Left forelimb (tissue), 1 donor: ENCODE results near the gene GPR78.

Source experiments
- DNase-seq: peaks from one replicate; pipeline ENCODE4 v3.0.0-alpha.2; 2018; ENCODE audit warnings: low spot score

GPR78 gene

DNA sequence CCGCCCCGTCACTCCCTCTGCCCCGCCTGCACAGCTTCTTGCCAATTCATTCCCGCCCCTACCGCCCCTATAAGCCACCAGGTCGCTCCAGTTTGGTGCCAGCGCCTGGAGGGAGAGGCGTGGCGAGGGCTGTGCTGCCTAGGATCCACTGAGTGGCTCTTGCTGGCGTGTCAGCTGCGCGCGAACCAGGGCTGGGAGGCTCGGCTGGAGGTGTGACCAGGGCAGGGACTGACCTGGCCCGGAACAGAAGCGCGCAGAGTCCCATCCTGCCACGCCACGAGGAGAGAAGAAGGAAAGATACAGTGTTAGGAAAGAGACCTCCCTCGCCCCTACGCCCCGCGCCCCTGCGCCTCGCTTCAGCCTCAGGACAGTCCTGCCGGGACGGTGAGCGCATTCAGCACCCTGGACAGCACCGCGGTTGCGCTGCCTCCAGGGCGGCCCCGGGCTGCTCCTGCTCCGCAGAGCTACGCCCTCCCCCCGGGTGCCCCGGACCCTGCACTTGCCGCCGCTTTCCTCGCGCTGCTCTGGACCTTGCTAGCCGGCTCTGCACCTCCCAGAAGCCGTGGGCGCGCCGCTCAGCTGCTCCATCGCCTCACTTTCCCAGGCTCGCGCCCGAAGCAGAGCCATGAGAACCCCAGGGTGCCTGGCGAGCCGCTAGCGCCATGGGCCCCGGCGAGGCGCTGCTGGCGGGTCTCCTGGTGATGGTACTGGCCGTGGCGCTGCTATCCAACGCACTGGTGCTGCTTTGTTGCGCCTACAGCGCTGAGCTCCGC is at the start of gene GPR78:
Gene GPR78 (plus strand): TSS at position 72 of the 773 bp plus-strand sequence. CDS start 591 bp downstream, at position 663.
- peak; percentile 81 for DNase-seq

- DNase-seq, result no peak
These were observed 47.9 kb upstream of the GPR78 start for GRCh38 chr4:8532245-8532781.

- no peak for DNase-seq
These were observed 46.8 kb upstream of the GPR78 start for GRCh38 chr4:8533274-8533865.

- no peak for DNase-seq
These were observed 46.1 kb upstream of the GPR78 start for GRCh38 chr4:8534129-8534528.

- DNase-seq, result no peak
These were observed 45.6 kb upstream of the GPR78 start for GRCh38 chr4:8534611-8535010.

GRCh38 chr4:8536467-8536866 is 43.7 kb upstream of the GPR78 start:
- no peak for DNase-seq

DNA sequence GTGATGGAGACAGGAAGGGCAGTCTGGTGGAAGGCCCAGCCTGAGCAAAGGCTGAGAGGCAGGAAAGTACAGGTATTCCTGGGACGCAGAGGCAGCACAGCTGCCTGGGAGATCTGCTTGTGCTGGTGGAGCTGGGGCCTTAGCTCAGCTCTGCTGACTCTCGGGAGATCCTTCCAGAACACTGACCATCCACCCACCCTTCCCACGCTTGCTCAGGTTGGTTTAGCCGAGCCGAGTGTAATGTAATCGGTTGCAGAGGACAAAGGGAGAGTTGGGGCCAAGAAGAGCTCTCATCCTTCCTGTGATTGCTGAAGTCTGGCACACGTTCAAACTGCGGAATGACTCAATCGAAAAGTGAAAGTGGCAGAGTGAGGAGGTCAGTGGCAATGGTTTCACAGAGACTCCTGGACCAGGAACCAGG is 43.1 kb upstream of the GPR78 start:
- no peak for DNase-seq

- no peak for DNase-seq
These were observed 42.0 kb upstream of the GPR78 start for GRCh38 chr4:8538076-8538702.

DNA sequence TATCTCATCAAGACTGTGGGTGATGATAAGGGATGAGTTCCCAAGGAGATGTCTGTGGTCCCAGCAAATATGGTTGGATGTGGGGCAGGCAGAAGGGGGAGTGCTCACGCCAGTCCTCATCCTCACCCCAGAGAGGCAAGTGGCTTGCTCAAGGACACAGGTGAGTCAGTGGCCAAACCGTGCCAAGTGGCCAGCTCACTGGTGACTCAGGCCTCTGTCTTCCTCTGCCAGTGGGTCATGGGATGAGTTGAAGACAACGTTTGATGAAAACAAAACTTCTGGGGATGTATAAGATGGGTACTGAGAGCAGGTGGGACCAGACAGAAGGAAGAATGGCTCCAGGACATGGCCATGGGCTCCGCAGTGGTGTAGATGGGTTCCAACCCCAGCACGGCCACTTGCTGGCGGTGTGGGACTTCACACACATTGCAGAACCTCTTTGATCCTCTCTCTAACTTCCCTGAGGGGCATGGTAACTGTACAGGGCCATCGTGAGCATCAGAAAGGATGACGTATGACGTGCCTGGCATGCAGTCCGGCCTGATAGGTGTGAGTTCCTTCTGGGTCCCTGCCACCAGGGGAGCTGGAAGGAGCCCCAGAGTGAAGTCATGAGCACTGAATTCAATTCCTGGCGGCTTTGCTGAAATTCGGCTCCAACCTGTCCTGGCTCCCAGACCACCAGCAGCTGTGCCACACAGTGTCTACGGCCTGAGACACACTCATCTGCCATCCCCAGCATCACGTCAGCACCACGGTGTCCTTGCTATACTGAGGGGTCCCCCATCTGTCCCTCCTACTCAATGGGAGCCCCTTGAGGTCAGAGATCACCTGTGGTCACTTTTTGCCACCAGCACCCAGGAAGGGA is 41.3 kb upstream of the GPR78 start:
- DNase-seq, result no peak

- DNase-seq, result no peak
These were observed 40.5 kb upstream of the GPR78 start for GRCh38 chr4:8539661-8540060.

- no peak for DNase-seq
These were observed 40.1 kb upstream of the GPR78 start for GRCh38 chr4:8540072-8540471.

- DNase-seq, result no peak
These were observed 39.6 kb upstream of the GPR78 start for GRCh38 chr4:8540586-8540985.

GRCh38 chr4:8540991-8541390 is 39.2 kb upstream of the GPR78 start:
- no peak for DNase-seq

DNA sequence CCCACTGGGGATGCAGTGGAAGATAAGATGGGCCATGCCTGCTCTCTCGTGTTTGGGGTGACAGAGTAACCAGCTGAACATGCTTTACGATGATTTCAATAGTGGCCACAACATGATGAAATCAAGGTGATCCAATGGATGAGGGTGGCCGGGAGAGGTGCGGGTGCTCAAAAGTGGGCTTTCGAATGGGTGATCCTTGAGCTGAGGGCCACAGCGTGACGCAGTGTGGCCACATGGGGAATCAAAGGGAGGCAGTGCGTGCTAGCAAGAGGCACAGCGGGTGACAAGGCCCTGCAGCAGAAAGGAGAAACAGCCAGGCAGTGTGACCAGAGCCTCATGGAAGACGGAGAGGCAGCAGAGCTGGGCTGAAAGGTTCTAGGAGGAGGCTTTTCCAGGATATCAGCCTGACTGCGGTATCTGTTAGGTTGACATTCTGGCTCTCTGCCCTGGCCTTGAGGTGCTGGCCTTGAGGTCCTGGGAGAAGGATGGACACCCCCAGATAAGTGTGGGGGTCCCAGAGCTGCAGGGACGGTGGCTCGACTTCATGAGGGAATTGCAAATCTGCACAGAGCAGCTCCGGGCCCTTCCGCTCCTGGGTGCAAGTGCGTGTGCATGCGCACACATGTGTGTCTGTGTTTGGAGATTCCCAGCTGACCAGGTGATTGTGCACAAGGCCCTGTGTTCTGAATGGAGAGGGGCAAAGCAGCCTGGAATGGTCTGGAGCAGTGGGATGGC is 38.0 kb upstream of the GPR78 start:
- no peak for DNase-seq

- no peak for DNase-seq
These were observed 37.2 kb upstream of the GPR78 start for GRCh38 chr4:8542776-8543525.

GRCh38 chr4:8543623-8544022 is 36.6 kb upstream of the GPR78 start:
- DNase-seq, result no peak

GRCh38 chr4:8544282-8544681 is 35.9 kb upstream of the GPR78 start:
- no peak for DNase-seq

DNA sequence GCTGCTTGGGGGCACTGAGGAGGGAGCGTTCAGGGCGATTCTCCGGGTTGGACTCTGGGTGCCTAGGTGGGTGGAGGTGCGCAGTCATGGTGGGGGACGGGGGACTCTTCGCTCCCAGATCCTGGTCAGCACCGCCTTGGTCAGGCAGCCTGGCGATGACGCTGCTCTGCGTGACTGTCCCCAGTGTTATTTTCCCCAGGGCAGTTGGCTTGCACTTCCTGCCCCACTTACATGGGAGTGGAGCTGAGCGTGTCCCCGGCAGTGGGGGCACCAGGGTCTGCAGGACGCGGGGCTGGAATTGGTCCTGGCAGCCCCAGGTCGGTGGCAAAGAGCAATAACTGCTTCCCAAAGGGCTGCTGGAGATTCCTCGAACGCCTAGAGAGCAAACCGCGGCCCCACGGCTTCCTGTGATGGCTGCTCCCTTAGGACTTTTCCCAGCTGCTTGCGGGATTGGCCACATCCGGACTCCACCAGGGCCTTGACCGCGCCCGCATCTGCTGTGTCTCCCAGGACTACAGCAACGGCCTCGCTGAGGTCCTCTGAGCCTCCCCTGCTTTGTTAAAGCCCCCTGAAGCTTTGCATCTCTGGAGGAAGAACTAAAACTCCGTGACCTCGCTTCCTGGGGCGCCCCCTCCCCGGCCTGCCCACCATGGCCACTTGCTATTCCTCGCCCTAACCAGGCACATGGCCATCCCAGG is 35.3 kb upstream of the GPR78 start:
- no peak for DNase-seq

DNA sequence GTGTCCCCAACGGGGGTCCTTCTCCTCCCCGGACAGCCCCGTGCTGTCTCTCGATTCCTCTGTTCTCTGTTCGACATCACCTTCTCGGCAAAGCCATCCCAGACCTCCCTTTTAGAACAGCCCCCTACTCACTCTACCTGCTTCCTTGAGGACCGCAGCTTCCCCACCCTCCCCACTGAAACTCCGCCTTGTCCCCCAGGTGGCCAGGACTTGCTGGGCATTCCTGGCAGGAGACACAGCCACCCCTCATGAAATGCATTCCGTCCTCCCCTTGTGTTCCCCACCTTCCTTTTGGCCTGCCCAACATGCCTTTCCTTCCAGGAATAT is 34.8 kb upstream of the GPR78 start:
- DNase-seq, result no peak

DNA sequence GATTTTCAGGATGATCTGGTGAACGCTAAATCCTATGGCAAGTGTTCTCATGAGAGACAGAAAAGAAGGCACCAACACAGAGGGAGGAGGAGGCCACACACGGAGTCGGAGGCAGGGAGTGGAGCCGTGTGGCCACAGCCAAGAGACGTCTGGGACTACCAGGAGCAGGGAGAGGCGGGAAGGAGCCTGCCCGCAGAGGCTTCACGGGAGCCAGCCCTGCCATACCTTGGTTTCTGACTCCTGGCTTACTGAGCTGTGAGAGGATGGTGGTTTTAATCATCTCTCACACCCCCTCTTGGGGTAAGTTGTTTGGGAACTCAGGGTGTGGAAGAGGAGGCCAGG is 33.5 kb upstream of the GPR78 start:
- DNase-seq, result no peak
